Gastrocnemius medialis (tissue), 4 donors: ENCODE data around the gene MEOX1.

Source experiments
- POLR2A ChIP-seq, 2 donors: fragments of 450-650 bp; IDR thresholded peaks; one replicate each; pipeline ENCODE4 v1.6.1; 2017; ENCODE audit warnings: antibody characterized with exemption in 2 of 2, mild to moderate bottlenecking in 2 of 2, moderate library complexity in 2 of 2
- TF ChIP-seq, protein P1 (sequence below), 5 experiments: fragments of 450-650 bp in 3 of 5; fragments of 200-600 bp in 2 of 5; sonication (generic) in 2 of 5; IDR thresholded peaks in 4 of 5; conservative IDR thresholded peaks in 1 of 5; 1 replicate in 4 of 5; 2 replicates in 1 of 5; pipeline ENCODE4 v1.5.1; 2016 to 2019; ENCODE audit warnings: antibody characterized with exemption in 5 of 5, mild to moderate bottlenecking in 3 of 5, moderate library complexity in 3 of 5

DNA sequence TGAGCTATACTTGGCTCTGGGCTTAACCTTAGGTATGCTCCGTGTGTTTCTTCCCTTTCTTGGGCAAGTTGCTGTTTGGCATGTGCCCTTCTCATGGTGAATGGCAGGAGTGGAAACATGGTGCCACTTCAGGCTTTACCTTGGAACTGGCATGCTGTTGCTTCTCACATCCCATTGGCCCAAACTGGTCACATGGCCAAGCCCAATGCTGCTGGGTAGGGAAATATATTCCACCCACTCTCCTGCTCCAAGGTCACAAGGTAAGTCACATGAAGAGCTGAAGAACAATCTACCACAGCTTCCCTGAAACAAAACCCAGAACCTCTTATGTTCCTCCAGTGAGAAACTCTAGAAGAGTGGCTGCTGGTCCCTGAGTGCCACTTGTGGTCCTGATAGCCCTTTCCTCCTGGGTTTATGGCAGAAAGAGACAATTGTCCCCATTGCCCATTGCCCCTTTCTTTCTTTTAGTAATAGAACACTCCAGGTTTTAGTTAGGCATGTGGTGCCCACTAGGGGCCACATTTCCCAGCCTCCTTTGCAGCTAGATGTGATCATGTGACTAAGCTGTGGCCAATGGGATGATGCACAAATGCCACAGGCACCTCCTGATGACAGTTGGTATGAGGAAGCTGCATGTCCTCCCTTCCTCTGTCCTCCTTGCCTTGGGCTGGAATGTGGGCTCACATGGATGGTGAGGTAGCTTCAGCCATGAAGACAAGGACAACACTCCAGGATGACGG is 50.3 kb downstream of the MEOX1 start:
- TF ChIP-seq, protein P1, sequence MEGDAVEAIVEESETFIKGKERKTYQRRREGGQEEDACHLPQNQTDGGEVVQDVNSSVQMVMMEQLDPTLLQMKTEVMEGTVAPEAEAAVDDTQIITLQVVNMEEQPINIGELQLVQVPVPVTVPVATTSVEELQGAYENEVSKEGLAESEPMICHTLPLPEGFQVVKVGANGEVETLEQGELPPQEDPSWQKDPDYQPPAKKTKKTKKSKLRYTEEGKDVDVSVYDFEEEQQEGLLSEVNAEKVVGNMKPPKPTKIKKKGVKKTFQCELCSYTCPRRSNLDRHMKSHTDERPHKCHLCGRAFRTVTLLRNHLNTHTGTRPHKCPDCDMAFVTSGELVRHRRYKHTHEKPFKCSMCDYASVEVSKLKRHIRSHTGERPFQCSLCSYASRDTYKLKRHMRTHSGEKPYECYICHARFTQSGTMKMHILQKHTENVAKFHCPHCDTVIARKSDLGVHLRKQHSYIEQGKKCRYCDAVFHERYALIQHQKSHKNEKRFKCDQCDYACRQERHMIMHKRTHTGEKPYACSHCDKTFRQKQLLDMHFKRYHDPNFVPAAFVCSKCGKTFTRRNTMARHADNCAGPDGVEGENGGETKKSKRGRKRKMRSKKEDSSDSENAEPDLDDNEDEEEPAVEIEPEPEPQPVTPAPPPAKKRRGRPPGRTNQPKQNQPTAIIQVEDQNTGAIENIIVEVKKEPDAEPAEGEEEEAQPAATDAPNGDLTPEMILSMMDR (IDR thresholded peaks at IDR 0.05 in 4 of 5, conservative IDR thresholded peaks at IDR 0.05 in 1 of 5), result no peak
- TF ChIP-seq POLR2A (IDR thresholded peaks at IDR 0.05), result no peak
